SK-N-SH (cell line): Measurements from ENCODE around the gene MMAB.

Source experiments
- RCOR1 ChIP-seq: fragments of 150-350 bp; IDR thresholded peaks from 2 replicates; pipeline ENCODE4 v1.6.1; 2017; ENCODE audit warnings: antibody characterized with exemption, low read length
- RFX5 ChIP-seq: IDR thresholded peaks from 2 replicates; pipeline ENCODE4 v1.6.1; 2012; ENCODE audit warnings: mild to moderate bottlenecking, improper control_type of control experiment, low read length
- SMC3 ChIP-seq: IDR thresholded peaks from 2 replicates; pipeline ENCODE4 v1.6.1; 2012; ENCODE audit warnings: low read depth, low read length, improper control_type of control experiment
- TF ChIP-seq, protein P1 (sequence below): IDR thresholded peaks from 2 replicates; pipeline ENCODE4 v1.4.0; 2012; ENCODE audit warnings: low read depth, borderline replicate concordance
- TF ChIP-seq, protein P2 (sequence below): fragments of 200-600 bp; sonication (generic); IDR thresholded peaks from 2 replicates; pipeline ENCODE4 v1.6.1; 2017; ENCODE audit warnings: antibody characterized with exemption, mild to moderate bottlenecking, moderate library complexity
- TF ChIP-seq, protein P3 (sequence below): IDR thresholded peaks from 2 replicates; pipeline ENCODE4 v1.4.0; 2012; ENCODE audit warnings: low read depth

DNA sequence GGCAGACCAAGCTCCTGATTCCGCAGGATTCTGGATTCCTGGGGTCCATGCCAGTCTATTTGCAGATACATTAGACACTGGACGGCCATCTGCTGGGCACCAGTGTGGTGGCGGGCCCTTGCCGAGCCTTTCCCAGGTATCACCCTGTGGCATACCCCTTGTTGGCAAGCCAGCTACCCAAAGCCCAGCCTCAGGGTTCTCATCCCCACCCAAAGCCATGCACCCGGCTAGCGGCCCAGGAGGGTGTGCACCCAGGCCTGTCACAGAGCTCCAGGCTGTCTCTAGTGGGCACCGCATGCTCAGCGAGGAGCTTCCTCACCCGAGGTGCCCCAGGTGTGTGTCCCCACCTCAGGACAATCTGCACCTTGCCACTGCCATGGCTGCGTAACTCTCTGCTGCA, 13.7 kb downstream of the MMAB start:
- TF ChIP-seq, protein P1, sequence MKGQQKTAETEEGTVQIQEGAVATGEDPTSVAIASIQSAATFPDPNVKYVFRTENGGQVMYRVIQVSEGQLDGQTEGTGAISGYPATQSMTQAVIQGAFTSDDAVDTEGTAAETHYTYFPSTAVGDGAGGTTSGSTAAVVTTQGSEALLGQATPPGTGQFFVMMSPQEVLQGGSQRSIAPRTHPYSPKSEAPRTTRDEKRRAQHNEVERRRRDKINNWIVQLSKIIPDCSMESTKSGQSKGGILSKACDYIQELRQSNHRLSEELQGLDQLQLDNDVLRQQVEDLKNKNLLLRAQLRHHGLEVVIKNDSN: no peak
- TF ChIP-seq SMC3 (no peak), RFX5 (no peak), RCOR1 (no peak)
- TF ChIP-seq, protein P2, sequence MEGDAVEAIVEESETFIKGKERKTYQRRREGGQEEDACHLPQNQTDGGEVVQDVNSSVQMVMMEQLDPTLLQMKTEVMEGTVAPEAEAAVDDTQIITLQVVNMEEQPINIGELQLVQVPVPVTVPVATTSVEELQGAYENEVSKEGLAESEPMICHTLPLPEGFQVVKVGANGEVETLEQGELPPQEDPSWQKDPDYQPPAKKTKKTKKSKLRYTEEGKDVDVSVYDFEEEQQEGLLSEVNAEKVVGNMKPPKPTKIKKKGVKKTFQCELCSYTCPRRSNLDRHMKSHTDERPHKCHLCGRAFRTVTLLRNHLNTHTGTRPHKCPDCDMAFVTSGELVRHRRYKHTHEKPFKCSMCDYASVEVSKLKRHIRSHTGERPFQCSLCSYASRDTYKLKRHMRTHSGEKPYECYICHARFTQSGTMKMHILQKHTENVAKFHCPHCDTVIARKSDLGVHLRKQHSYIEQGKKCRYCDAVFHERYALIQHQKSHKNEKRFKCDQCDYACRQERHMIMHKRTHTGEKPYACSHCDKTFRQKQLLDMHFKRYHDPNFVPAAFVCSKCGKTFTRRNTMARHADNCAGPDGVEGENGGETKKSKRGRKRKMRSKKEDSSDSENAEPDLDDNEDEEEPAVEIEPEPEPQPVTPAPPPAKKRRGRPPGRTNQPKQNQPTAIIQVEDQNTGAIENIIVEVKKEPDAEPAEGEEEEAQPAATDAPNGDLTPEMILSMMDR: no peak
- TF ChIP-seq, protein P3, sequence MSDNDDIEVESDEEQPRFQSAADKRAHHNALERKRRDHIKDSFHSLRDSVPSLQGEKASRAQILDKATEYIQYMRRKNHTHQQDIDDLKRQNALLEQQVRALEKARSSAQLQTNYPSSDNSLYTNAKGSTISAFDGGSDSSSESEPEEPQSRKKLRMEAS: no peak
